ENCODE measurements around the gene SPATA13. TPM values are rescaled to one million over a fixed set of nuclear protein-coding genes. Genes with fewer than 3 reads are reported as not detected.

The SPATA13 gene
- total and polyA plus RNA-seq, 2 donors from 2014 or later, result 12.3 to 69.2 TPM

GRCh38 chr13:24209138-24209537 lies 48.6 kb downstream of the SPATA13 start:
- no peaks in the 10 kb centered on the region for H3K9me3 ChIP-seq (ENCODE audit: control insufficient read depth in 2 of 3, insufficient read depth in 1 of 3, low read length in 3 of 3)
- intact Hi-C loops (cut with DNase I), result no loop called here
- H3K4me1 ChIP-seq (ENCODE audit: control insufficient read depth in 2 of 3, insufficient read depth in 2 of 3, low read depth in 1 of 3, low read length in 3 of 3), result peaks cover 0 to 14% (median 11%) of the 10 kb centered on the region in 3 donors
- no peak for FAIRE-seq
- no peak for TF ChIP-seq CTCF (IDR thresholded peaks at IDR 0.05; ENCODE audit: borderline replicate concordance, extremely low read depth, insufficient read depth)
- H3K4me3 ChIP-seq (ENCODE audit: low read length in 3 of 3), result no peak overlapping the region
- no peaks in the 10 kb centered on the region for H3K27me3 ChIP-seq (ENCODE audit: control insufficient read depth, insufficient read depth, low read length)
- H3K36me3 ChIP-seq (ENCODE audit: control insufficient read depth in 2 of 3, insufficient read depth in 3 of 3, low read length in 3 of 3), result no peaks in the 10 kb centered on the region
- H3K27ac ChIP-seq (ENCODE audit: low read depth in 2 of 2, low read length in 2 of 2), result peak overlapping the region in 1 of 2 donors; percentile 38
- no peak overlapping the region for H3K9ac ChIP-seq (ENCODE audit: low read length in 3 of 3)
- DNase-seq, result no peak

DNA sequence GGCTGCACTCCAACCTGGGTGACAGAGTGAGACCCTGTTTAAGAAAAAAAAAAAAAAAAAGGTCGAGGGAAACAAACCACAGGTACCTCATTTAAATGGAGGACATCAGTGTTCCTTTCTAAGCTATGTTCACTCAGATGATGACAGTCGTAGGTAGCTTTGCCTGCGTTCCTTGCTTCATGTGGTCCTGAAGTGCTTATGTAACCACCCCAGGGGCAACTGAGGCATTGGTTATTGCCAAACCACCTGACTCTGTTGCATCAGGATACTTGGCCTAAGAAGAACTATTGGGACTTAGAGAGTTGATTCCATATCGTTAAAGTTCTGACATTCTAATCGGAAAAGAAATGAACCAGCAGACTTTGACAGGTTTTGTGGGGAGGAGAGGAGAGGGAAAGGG lies 51.7 kb downstream of the SPATA13 start:
- Histone ChIP-seq H3K27ac (ENCODE audit: low read depth in 2 of 2, low read length in 2 of 2) (peak overlapping the region; percentile 37 to 73), H3K4me1 (ENCODE audit: control insufficient read depth in 2 of 3, insufficient read depth in 2 of 3, low read depth in 1 of 3, low read length in 3 of 3) (peaks cover 6 to 29% (median 28%) of the 10 kb centered on the region in 3 donors), H3K4me3 (ENCODE audit: low read length in 3 of 3) (no peak overlapping the region), H3K9ac (ENCODE audit: low read length in 3 of 3) (peak overlapping the region in 1 of 3 donors; percentile 34), H3K27me3 (ENCODE audit: control insufficient read depth, insufficient read depth, low read length) (no peaks in the 10 kb centered on the region), H3K9me3 (ENCODE audit: control insufficient read depth in 2 of 3, insufficient read depth in 1 of 3, low read length in 3 of 3) (no peaks in the 10 kb centered on the region), H3K36me3 (ENCODE audit: control insufficient read depth in 2 of 3, insufficient read depth in 3 of 3, low read length in 3 of 3) (no peaks in the 10 kb centered on the region)
- no peak for DNase-seq
- intact Hi-C loops (cut with DNase I), result no loop called here
- no peak for TF ChIP-seq CTCF (IDR thresholded peaks at IDR 0.05; ENCODE audit: borderline replicate concordance, extremely low read depth, insufficient read depth)
- no peak for FAIRE-seq

DNA sequence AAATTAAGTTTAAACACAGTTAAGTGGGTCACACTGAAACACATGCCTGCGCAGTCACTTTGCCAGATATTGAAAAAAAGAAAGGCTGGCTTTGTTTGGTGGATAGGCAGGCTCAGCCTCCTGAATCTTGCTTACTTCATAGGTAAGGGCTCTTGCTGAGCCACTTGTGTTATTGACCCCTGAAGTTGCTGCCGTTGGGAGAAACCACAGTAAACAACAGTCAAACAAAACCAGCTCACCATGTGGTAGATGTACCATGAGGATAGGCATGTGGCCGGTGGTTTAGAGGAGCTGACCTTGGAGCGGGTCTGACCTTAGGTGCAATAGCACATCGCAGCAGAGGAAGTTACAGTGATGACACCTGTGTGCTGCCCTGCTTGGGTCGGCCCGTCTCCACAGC lies 52.2 kb downstream of the SPATA13 start:
- intact Hi-C loops (cut with DNase I), result no loop called here
- H3K9ac ChIP-seq (ENCODE audit: low read length in 3 of 3), result peak overlapping the region in 1 of 3 donors; percentile 34
- peak overlapping the region; percentile 63 to 73 for H3K27ac ChIP-seq (ENCODE audit: low read depth in 2 of 2, low read length in 2 of 2)
- TF ChIP-seq CTCF (IDR thresholded peaks at IDR 0.05; ENCODE audit: borderline replicate concordance, extremely low read depth, insufficient read depth), result no peak
- peaks cover 8 to 31% (median 29%) of the 10 kb centered on the region in 3 donors for H3K4me1 ChIP-seq (ENCODE audit: control insufficient read depth in 2 of 3, insufficient read depth in 2 of 3, low read depth in 1 of 3, low read length in 3 of 3)
- H3K9me3 ChIP-seq (ENCODE audit: control insufficient read depth in 2 of 3, insufficient read depth in 1 of 3, low read length in 3 of 3), result no peaks in the 10 kb centered on the region
- no peak overlapping the region for H3K4me3 ChIP-seq (ENCODE audit: low read length in 3 of 3)
- DNase-seq (no peak), FAIRE-seq (no peak)
- no peaks in the 10 kb centered on the region for H3K27me3 ChIP-seq (ENCODE audit: control insufficient read depth, insufficient read depth, low read length)
- no peaks in the 10 kb centered on the region for H3K36me3 ChIP-seq (ENCODE audit: control insufficient read depth in 2 of 3, insufficient read depth in 3 of 3, low read length in 3 of 3)

- DNase-seq (no peak), FAIRE-seq (no peak)
- H3K9ac ChIP-seq (ENCODE audit: low read length in 3 of 3), result peak overlapping the region in 1 of 3 donors; percentile 7
- H3K9me3 ChIP-seq (ENCODE audit: control insufficient read depth in 2 of 3, insufficient read depth in 1 of 3, low read length in 3 of 3), result no peaks in the 10 kb centered on the region
- no peak overlapping the region for H3K4me3 ChIP-seq (ENCODE audit: low read length in 3 of 3)
- H3K4me1 ChIP-seq (ENCODE audit: control insufficient read depth in 2 of 3, insufficient read depth in 2 of 3, low read depth in 1 of 3, low read length in 3 of 3), result peaks cover 8 to 32% (median 30%) of the 10 kb centered on the region in 3 donors
- no peak for TF ChIP-seq CTCF (IDR thresholded peaks at IDR 0.05; ENCODE audit: borderline replicate concordance, extremely low read depth, insufficient read depth)
- H3K36me3 ChIP-seq (ENCODE audit: control insufficient read depth in 2 of 3, insufficient read depth in 3 of 3, low read length in 3 of 3), result no peaks in the 10 kb centered on the region
- intact Hi-C loops (cut with DNase I), result no loop called here
- no peak overlapping the region for H3K27ac ChIP-seq (ENCODE audit: low read depth in 2 of 2, low read length in 2 of 2)
- H3K27me3 ChIP-seq (ENCODE audit: control insufficient read depth, insufficient read depth, low read length), result no peaks in the 10 kb centered on the region
Observed at GRCh38 chr13:24213932-24214331, 53.4 kb downstream of the SPATA13 start.

All from kidney (tissue), 14 donors.